A549 treated with Hydrocortisone at 1 μM for 4 hours (cell line): Measurements from ENCODE around the gene PLAAT5. TPM values are rescaled to one million over a fixed set of nuclear protein-coding genes. Genes with fewer than 3 reads are reported as not detected.

Source experiments
- total RNA-seq: library from RNA; stranded (reverse); fragments of 200-300 nt; extraction: Qiagen RNA extraction; gene quantifications from 5 replicates; pipeline ENCODE4 v1.2.3, GENCODE V29; 2022

PLAAT5 gene
- not detected in 5 replicates for total RNA-seq

GRCh38 chr11:63490551-63491239 is at the start of gene PLAAT5:
PLAAT5 (minus strand) TSS chr11:63491167; CDS start chr11:63491034, 133 bp downstream.

GRCh38 chr11:63536669-63537292 is 45.8 kb upstream of the PLAAT5 start, which contains the start of gene PLAAT4:
PLAAT4 (plus strand) TSS chr11:63536808; CDS start chr11:63536869, 61 bp downstream.

GRCh38 chr11:63505857-63506528 is 15.0 kb upstream of the PLAAT5 start, which contains the start of gene LGALS12:
LGALS12 (plus strand) TSS chr11:63506084; CDS start chr11:63506459, 375 bp downstream.

Other genes with a start within 250 kb of the PLAAT5 start
- gene SLC22A25, start 247.6 kb downstream of the PLAAT5 start, total RNA-seq: not detected in 5 replicates
- gene SLC22A9, start 121.4 kb downstream of the PLAAT5 start, total RNA-seq: not detected in 5 replicates
- gene LGALS12, start 14.9 kb upstream of the PLAAT5 start, total RNA-seq: not detected in 5 replicates
- gene PLAAT4, start 45.6 kb upstream of the PLAAT5 start, total RNA-seq: 1.0 to 3.8 TPM (median 2.0 TPM) in 5 replicates
- 0.65 to 1.1 TPM (median 0.94 TPM) in 5 replicates for gene PLAAT2, start 72.2 kb upstream of the PLAAT5 start, total RNA-seq
- gene PLAAT3, start 123.3 kb upstream of the PLAAT5 start, total RNA-seq: 50.7 to 72.3 TPM (median 65.6 TPM) in 5 replicates
- gene ATL3, start 180.2 kb upstream of the PLAAT5 start, total RNA-seq: 30.3 to 39.0 TPM (median 35.2 TPM) in 5 replicates
- gene RTN3, start 190.3 kb upstream of the PLAAT5 start, total RNA-seq: 97.4 to 112 TPM (median 103 TPM) in 5 replicates